GM12891 (cell line): ENCODE results near the gene TAF11. TPM values are rescaled to one million over a fixed set of nuclear protein-coding genes. Genes with fewer than 3 reads are reported as not detected.
"Not testable (repeated sequence)": the region's sequence is repeated elsewhere in the genome, so short reads cannot be mapped to it uniquely, and the experiment has no call there.

Experiments
- DNase-seq: peaks from one replicate; pipeline ENCODE4 v3.0.0; 2011; ENCODE audit warnings: low spot score; ENCODE audit not compliant: insufficient read length
- FAIRE-seq: peaks from 2 replicates; lab custom pipeline; 2011; peaks lifted over from hg19 to GRCh38; lab: Jason Lieb, UNC
- PAX5 ChIP-seq: IDR thresholded peaks from 2 replicates; pipeline ENCODE4 v1.6.1; 2011; ENCODE audit warnings: low read length, moderate library complexity, mild to moderate bottlenecking; ENCODE audit not compliant: insufficient read depth, severe bottlenecking
- POLR2A ChIP-seq: IDR thresholded peaks from 2 replicates; pipeline ENCODE4 v1.6.1; 2011; ENCODE audit warnings: low read depth, low read length, control low read depth
- POLR2AphosphoS5 ChIP-seq: IDR thresholded peaks from 2 replicates; pipeline ENCODE4 v1.6.1; 2011; ENCODE audit warnings: low read depth, low read length, control low read depth
- POU2F2 ChIP-seq: IDR thresholded peaks from 2 replicates; pipeline ENCODE4 v1.6.1; 2011; ENCODE audit warnings: low read depth, mild to moderate bottlenecking, control low read depth, low read length, moderate library complexity
- SPI1 ChIP-seq: IDR thresholded peaks from 2 replicates; pipeline ENCODE4 v1.6.1; 2011; ENCODE audit warnings: low read depth, low read length, control low read depth
- TAF1 ChIP-seq: IDR thresholded peaks from 2 replicates; pipeline ENCODE4 v1.6.1; 2011; ENCODE audit warnings: low read depth, low read length, control low read depth
- polyA plus RNA-seq: library from polyadenylated mRNA; unstranded; fragments of >200 nt; gene quantifications from one replicate; pipeline ENCODE4 v1.2.1, GENCODE V29; 2012; ENCODE audit warnings: low read depth, missing spikeins, inconsistent platforms; ENCODE audit not compliant: missing spikeins

The TAF11 gene, protein sequence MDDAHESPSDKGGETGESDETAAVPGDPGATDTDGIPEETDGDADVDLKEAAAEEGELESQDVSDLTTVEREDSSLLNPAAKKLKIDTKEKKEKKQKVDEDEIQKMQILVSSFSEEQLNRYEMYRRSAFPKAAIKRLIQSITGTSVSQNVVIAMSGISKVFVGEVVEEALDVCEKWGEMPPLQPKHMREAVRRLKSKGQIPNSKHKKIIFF
- 29.3 TPM for polyA plus RNA-seq

- FAIRE-seq (peak; percentile 78), DNase-seq (peak; percentile 69)
- 0 out of 2 replicates have a peak, but pooled peaks have one; percentile 79 for TF ChIP-seq POU2F2
- TF ChIP-seq TAF1 = peak; percentile 86
- no peak for TF ChIP-seq SPI1
- no peak for TF ChIP-seq PAX5
- TF ChIP-seq POLR2A = peak; percentile 95
- TF ChIP-seq POLR2AphosphoS5 = peak; percentile 88
These were observed at the start of gene TAF11 for GRCh38 chr6:34887753-34888513. TSS of gene TAF11 (minus strand) at chr6:34888042. CDS start at chr6:34887957, 85 bp downstream.

DNA sequence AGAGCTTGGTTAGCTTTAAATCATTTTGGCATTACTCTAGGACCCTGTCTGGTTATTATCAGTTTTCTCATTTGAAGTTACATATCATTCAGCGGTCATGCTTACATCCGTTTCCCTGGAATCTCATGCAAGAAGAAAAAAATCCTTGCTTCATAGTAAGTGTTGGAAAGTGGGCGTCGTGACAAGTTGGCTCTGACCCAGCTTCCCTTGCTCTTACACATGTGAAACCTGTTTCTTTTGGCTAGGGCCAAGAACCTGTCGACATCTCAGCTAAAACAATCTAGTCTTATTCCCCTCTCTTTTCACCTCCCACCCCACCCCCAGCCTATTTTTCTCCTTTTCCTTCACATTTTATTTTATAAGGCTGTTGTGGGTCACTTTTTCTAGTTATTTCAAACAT is 46.7 kb upstream of the TAF11 start:
- TF ChIP-seq POLR2AphosphoS5 (no peak), POLR2A (no peak), TAF1 (no peak), PAX5 (no peak), SPI1 (no peak), POU2F2 (no peak)
- no peak for DNase-seq
- no peak for FAIRE-seq

- DNase-seq, FAIRE-seq: not testable (repeated sequence)
These were observed 44.4 kb upstream of the TAF11 start for GRCh38 chr6:34932202-34932601.

DNA sequence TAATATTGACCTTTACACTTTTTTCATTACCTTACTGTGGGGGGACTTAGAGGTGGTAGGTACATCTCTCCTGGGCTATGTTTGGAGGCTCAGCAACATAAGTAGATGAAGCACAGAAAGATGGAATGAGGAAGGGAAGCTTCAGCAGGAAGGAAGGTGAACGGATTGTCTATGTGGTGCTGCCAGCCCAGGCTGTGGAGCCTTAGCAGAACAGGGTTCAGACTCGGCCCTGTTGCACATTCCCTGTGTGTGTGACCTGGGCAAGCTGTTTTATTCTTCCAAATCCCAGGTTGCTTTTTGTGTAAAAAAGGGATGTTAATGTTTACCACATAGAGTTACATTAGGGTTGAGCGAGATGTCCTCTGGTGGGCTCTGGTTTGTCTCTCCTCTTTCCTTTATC is 42.4 kb upstream of the TAF11 start:
- no peak for TF ChIP-seq POLR2A
- TF ChIP-seq TAF1 = no peak
- no peak for TF ChIP-seq PAX5
- no peak for TF ChIP-seq POLR2AphosphoS5
- no peak for TF ChIP-seq POU2F2
- TF ChIP-seq SPI1 = no peak
- FAIRE-seq (no peak), DNase-seq (no peak)

GRCh38 chr6:34929241-34929978 is 41.6 kb upstream of the TAF11 start:
- FAIRE-seq (no peak), DNase-seq (no peak)
- TF ChIP-seq SPI1 = no peak
- no peak for TF ChIP-seq POU2F2
- no peak for TF ChIP-seq POLR2AphosphoS5
- TF ChIP-seq TAF1 = no peak
- TF ChIP-seq PAX5 = no peak
- TF ChIP-seq POLR2A = no peak

DNA sequence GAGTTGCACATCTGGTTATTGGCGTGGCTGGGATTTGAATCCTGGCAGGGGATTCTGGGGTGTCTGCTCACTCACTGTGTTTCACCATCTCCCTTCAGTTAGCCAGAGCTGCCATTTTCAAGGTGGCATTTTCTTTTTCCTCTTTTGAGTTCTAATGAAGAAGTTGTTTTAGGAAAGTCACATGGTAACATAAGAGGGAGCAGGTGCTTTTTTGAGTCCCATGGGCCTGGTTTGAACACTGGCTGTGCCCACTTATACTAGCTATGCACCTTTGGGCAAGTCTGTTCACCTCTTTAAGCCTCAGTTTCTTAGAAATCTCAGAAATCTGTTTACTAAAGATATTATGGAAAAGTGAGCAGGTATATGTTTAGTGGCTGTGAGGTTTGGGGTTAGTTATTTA is 40.9 kb upstream of the TAF11 start:
- TF ChIP-seq PAX5 (no peak), POLR2AphosphoS5 (no peak), TAF1 (no peak), POU2F2 (no peak), SPI1 (no peak), POLR2A (no peak)
- FAIRE-seq (no peak), DNase-seq (no peak)

- FAIRE-seq (no peak), DNase-seq (no peak)
- TF ChIP-seq SPI1 = no peak
- no peak for TF ChIP-seq PAX5
- no peak for TF ChIP-seq POLR2A
- no peak for TF ChIP-seq POU2F2
- no peak for TF ChIP-seq POLR2AphosphoS5
- TF ChIP-seq TAF1 = no peak
These were observed 40.4 kb upstream of the TAF11 start for GRCh38 chr6:34928220-34928619.

GRCh38 chr6:34926655-34927054 is 38.8 kb upstream of the TAF11 start:
- no peak for TF ChIP-seq POLR2AphosphoS5
- no peak for TF ChIP-seq POU2F2
- no peak for TF ChIP-seq TAF1
- no peak for TF ChIP-seq SPI1
- no peak for TF ChIP-seq POLR2A
- TF ChIP-seq PAX5 = no peak
- no peak for FAIRE-seq
- DNase-seq = no peak

GRCh38 chr6:34924831-34925625 is 37.2 kb upstream of the TAF11 start:
- DNase-seq = no peak
- TF ChIP-seq POLR2AphosphoS5 = no peak
- TF ChIP-seq TAF1 = no peak
- no peak for TF ChIP-seq POLR2A
- TF ChIP-seq PAX5 = no peak
- no peak for TF ChIP-seq POU2F2
- no peak for TF ChIP-seq SPI1
- no peak for FAIRE-seq
